Measurements from ENCODE around the gene TRIB2.

Gene TRIB2

GRCh38 chr2:12720754-12721378 is 4.1 kb downstream of the TRIB2 start:
- Histone ChIP-seq H3K27ac (peak overlapping the region; percentile 92), H3K4me1 (peaks cover 27% of the 10 kb centered on the region), H3K27me3 (ENCODE audit: control insufficient read depth, insufficient read depth, low read length) (no peaks in the 10 kb centered on the region), H3K4me2 (ENCODE audit: low read length) (peak overlapping the region; percentile 90), H3K9me3 (ENCODE audit: control insufficient read depth, low read length) (no peaks in the 10 kb centered on the region), H2AFZ (no peak overlapping the region), H3K36me3 (ENCODE audit: control insufficient read depth, insufficient read depth, low read length) (no peaks in the 10 kb centered on the region), H3K9ac (no peak overlapping the region), H3K79me2 (peaks cover 3% of the 10 kb centered on the region), H3K4me3 (ENCODE audit: low read depth, low read length) (peak overlapping the region; percentile 98)
- no peak for TF ChIP-seq CTCF (IDR thresholded peaks at IDR 0.05)

- Histone ChIP-seq H3K27me3 (ENCODE audit: control insufficient read depth, insufficient read depth, low read length) (no peaks in the 10 kb centered on the region), H3K9ac (no peak overlapping the region), H2AFZ (no peak overlapping the region), H3K27ac (no peak overlapping the region), H3K36me3 (ENCODE audit: control insufficient read depth, insufficient read depth, low read length) (no peaks in the 10 kb centered on the region), H3K4me1 (peaks cover 33% of the 10 kb centered on the region), H3K79me2 (peaks cover 4% of the 10 kb centered on the region), H3K4me2 (ENCODE audit: low read length) (peak overlapping the region; percentile 90), H3K4me3 (ENCODE audit: low read depth, low read length) (peak overlapping the region; percentile 98), H3K9me3 (ENCODE audit: control insufficient read depth, low read length) (no peaks in the 10 kb centered on the region)
- TF ChIP-seq CTCF (IDR thresholded peaks at IDR 0.05), result no peak
Observed at GRCh38 chr2:12721566-12722446, 5.1 kb downstream of the TRIB2 start.

- Histone ChIP-seq H3K9ac (no peak overlapping the region), H3K4me1 (peaks cover 33% of the 10 kb centered on the region)
Observed at GRCh38 chr2:12722447-12723316, 5.9 kb downstream of the TRIB2 start.

More at GRCh38 chr2:12722447-12723316, 5.9 kb downstream of the TRIB2 start:
- Histone ChIP-seq H3K27ac (no peak overlapping the region), H3K79me2 (peaks cover 3% of the 10 kb centered on the region), H3K36me3 (ENCODE audit: control insufficient read depth, insufficient read depth, low read length) (no peaks in the 10 kb centered on the region), H3K4me2 (ENCODE audit: low read length) (peak overlapping the region; percentile 90), H3K9me3 (ENCODE audit: control insufficient read depth, low read length) (no peaks in the 10 kb centered on the region), H3K4me3 (ENCODE audit: low read depth, low read length) (no peak overlapping the region), H2AFZ (no peak overlapping the region), H3K27me3 (ENCODE audit: control insufficient read depth, insufficient read depth, low read length) (no peaks in the 10 kb centered on the region)
- TF ChIP-seq CTCF (IDR thresholded peaks at IDR 0.05), result no peak
